ENCODE measurements around the gene SOS2.
"Not testable (repeated sequence)": the region's sequence is repeated elsewhere in the genome, so short reads cannot be mapped to it uniquely, and the experiment has no call there.

Gene SOS2

DNA sequence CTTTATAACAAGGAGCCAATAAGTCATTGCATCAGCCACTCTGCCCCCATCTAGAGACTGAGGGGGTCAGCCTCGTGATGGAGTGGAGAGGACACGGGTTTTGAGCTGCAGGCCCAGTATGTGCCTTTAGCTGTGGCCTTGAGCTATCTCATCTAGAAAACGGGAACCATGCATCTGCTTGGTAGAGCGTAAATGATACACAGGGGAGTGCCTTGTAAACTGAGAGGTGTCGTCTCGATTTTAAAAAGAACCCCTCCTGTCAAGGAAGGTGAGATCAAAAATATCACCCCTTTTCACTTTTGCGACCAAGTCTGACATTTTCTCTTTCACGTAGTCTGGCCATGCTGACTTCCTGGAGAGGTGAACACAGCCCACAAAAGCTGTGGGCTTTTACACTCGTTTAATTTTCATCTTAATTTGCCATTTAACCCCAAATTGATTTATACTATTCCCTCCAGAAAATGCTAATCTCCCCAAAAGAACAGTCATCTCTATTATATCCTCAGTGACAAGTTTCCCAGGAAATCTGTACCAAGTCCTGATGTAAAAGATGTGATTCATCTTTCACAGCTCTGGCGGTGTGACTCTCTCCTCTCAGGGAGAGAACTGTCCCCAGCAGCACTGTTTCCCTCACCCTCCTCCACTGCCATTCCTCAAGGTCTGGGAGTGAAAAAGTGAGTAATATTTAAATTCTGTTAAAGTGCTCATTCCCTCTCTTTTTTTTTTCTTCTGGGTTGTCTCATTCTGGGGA, 145.6 kb downstream of the SOS2 start:
- no peak overlapping the region for H3K4me3 ChIP-seq
- no peaks in the 10 kb centered on the region for H3K9me3 ChIP-seq
- H3K4me1 ChIP-seq = peaks cover 0 to 7% (median 0%) of the 10 kb centered on the region in 4 donors
- no peaks in the 10 kb centered on the region for H3K27me3 ChIP-seq
- no peaks in the 10 kb centered on the region for H3K36me3 ChIP-seq
- H3K27ac ChIP-seq = no peak overlapping the region
- no peak for TF ChIP-seq CTCF (IDR thresholded peaks at IDR 0.05)
- no peak for DNase-seq
- intact Hi-C loops (cut with DNase I; ENCODE audit: low total_unique reads) = no loop called here

DNA sequence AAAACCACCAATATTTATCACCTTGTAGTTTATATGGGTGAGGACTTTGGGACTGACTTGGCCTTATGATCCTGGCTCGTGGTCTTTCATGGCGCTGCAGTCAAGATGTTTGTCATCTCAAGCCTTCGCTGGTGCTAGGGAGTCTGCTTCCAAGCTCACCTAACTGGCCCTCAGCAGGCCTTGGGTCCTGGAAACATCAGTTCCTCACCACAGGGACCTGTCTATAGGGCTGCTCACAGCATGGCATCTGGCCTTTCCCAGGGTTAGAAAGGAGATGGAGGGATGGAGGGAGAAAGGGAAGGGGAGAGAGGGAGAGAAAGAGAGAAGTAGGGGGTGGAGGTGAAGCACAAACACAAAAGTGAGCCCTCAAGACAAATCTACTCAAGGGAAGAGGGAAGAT, 146.7 kb downstream of the SOS2 start:
- H3K4me1 ChIP-seq = peaks cover 0 to 7% (median 0%) of the 10 kb centered on the region in 4 donors
- no peaks in the 10 kb centered on the region for H3K9me3 ChIP-seq
- no peak overlapping the region for H3K4me3 ChIP-seq
- H3K36me3 ChIP-seq = no peaks in the 10 kb centered on the region
- no peak overlapping the region for H3K27ac ChIP-seq
- intact Hi-C loops (cut with DNase I; ENCODE audit: low total_unique reads) = no loop called here
- TF ChIP-seq CTCF (IDR thresholded peaks at IDR 0.05) = no peak
- no peak for DNase-seq
- no peaks in the 10 kb centered on the region for H3K27me3 ChIP-seq

- intact Hi-C loops (cut with DNase I; ENCODE audit: low total_unique reads) = no loop called here
- Histone ChIP-seq H3K4me3 (no peak overlapping the region), H3K27ac (no peak overlapping the region), H3K9me3 (no peaks in the 10 kb centered on the region), H3K4me1 (peaks cover 0 to 7% (median 0%) of the 10 kb centered on the region in 4 donors), H3K36me3 (no peaks in the 10 kb centered on the region), H3K27me3 (no peaks in the 10 kb centered on the region)
- no peak for TF ChIP-seq CTCF (IDR thresholded peaks at IDR 0.05)
- DNase-seq = no peak
These were observed 147.7 kb downstream of the SOS2 start for GRCh38 chr14:50083467-50084337.

DNA sequence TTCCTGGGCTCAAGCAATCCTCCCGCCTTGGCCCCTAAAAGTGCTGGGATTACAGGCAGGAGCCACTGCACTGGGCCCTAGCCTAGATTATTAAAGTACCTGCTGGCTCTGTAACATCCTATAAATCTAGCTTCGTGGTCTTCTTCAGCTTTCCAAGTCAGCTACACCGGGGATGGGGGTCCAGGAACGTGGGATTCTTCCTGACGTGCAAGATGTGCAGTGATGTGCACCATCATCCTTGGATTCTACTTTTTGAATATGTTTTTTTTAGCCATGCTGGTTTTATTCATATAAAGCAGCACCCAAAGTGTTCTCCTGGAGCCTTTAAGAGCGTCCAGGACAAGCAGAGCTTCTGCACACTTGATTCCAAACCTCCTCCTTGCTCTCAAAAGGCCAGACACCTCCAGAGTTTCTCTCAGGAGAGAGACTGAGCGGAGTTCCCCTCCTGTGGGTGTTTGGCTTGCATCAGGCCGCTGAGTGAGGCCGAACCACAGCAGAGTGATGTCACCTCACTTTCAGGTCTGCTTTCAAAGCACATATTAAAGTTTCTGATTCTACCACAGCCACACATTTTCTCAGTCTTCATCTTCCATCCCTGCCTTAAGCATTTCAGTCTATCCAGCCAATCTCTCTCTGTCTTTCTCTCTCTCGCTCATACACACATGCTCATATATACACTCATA, 148.5 kb downstream of the SOS2 start:
- Histone ChIP-seq H3K27ac (no peak overlapping the region), H3K9me3 (no peaks in the 10 kb centered on the region), H3K36me3 (no peaks in the 10 kb centered on the region), H3K4me3 (no peak overlapping the region), H3K27me3 (no peaks in the 10 kb centered on the region), H3K4me1 (peaks cover 0 to 7% (median 0%) of the 10 kb centered on the region in 4 donors)
- DNase-seq = no peak
- TF ChIP-seq CTCF (IDR thresholded peaks at IDR 0.05) = no peak
- intact Hi-C loops (cut with DNase I; ENCODE audit: low total_unique reads) = no loop called here

- TF ChIP-seq CTCF (IDR thresholded peaks at IDR 0.05) = no peak
These were observed 149.1 kb downstream of the SOS2 start for GRCh38 chr14:50082308-50082742.

GRCh38 chr14:50079103-50079502, 152.3 kb downstream of the SOS2 start:
- intact Hi-C loops (cut with DNase I; ENCODE audit: low total_unique reads); H3K9me3 ChIP-seq; H3K27ac ChIP-seq; H3K4me3 ChIP-seq; H3K36me3 ChIP-seq; DNase-seq; H3K4me1 ChIP-seq; H3K27me3 ChIP-seq: not testable (repeated sequence)

More at GRCh38 chr14:50082308-50082742, 149.1 kb downstream of the SOS2 start:
- no peaks in the 10 kb centered on the region for H3K36me3 ChIP-seq
- no peaks in the 10 kb centered on the region for H3K9me3 ChIP-seq
- no peaks in the 10 kb centered on the region for H3K27me3 ChIP-seq
- no peak overlapping the region for H3K27ac ChIP-seq
- no peak for DNase-seq
- H3K4me1 ChIP-seq = peaks cover 0 to 7% (median 0%) of the 10 kb centered on the region in 4 donors
- H3K4me3 ChIP-seq = no peak overlapping the region
- intact Hi-C loops (cut with DNase I; ENCODE audit: low total_unique reads) = no loop called here

DNA sequence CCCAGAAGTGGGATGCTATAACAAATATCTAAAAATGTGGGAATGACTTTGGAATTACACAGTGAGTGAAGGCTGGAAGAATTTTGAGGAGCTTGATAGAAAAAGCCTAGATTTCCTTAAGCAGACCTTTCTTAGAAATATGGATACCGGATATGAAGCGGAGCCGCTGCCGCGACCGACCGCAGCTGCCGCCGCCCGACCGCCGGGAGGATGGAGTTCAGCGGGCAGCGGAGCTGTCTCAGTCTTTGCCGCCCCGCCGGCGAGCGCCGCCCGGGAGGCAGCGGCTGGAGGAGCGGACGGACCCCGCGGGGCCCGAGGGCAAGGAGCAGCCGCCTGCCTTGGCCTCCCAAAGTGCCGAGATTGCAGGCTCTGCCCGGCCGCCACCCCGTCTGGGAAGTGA, 157.7 kb downstream of the SOS2 start:
- intact Hi-C loops (cut with DNase I; ENCODE audit: low total_unique reads); H3K27ac ChIP-seq; H3K36me3 ChIP-seq; DNase-seq; H3K27me3 ChIP-seq; H3K4me3 ChIP-seq; H3K4me1 ChIP-seq; H3K9me3 ChIP-seq: not testable (repeated sequence)
